Esophagus muscularis mucosa (tissue), 4 donors: ENCODE measurements around the gene RAB34. TPM values are rescaled to one million over a fixed set of nuclear protein-coding genes. Genes with fewer than 3 reads are reported as not detected.

Source experiments
- DNase-seq: peaks from one replicate; pipeline ENCODE4 v3.0.0-alpha.2; 2017; ENCODE audit errors: extremely low spot score
- H3K27ac ChIP-seq, 4 donors: fragments of 200-600 bp; sonication (generic); replicated peaks in 1 of 4; 1 replicate in 3 of 4; 2 replicates in 1 of 4; pipeline ENCODE4 v1.5.1; 2016 to 2019; ENCODE audit warnings: mild to moderate bottlenecking in 1 of 4
- H3K27me3 ChIP-seq, 4 donors: fragments of 200-600 bp; sonication (generic); one replicate each; pipeline versions ENCODE4 v1.5.1 to v1.6.0; 2016 to 2019
- H3K36me3 ChIP-seq, 4 donors: fragments of 200-600 bp; sonication (generic); one replicate each; pipeline ENCODE4 v1.5.1; 2016 to 2019
- H3K4me1 ChIP-seq, 4 donors: fragments of 200-600 bp; sonication (generic); one replicate each; pipeline ENCODE4 v1.5.1; 2016 to 2019
- H3K4me3 ChIP-seq, 4 donors: fragments of 200-600 bp; sonication (generic); 1 replicate in 2 of 4; 2 replicates in 2 of 4; pipeline ENCODE4 v1.5.1; 2016 to 2019; ENCODE audit warnings: mild to moderate bottlenecking in 4 of 4, moderate library complexity in 1 of 4
- H3K9me3 ChIP-seq, 4 donors: fragments of 200-600 bp; sonication (generic); 1 replicate in 3 of 4; 2 replicates in 1 of 4; pipeline ENCODE4 v1.5.1; 2016 to 2019
- CTCF ChIP-seq, 3 experiments: fragments of 200-600 bp in 2 of 3; fragments of 450-650 bp in 1 of 3; sonication (generic) in 2 of 3; IDR thresholded peaks; one replicate each; pipeline ENCODE4 v1.5.1; 2017 to 2019; ENCODE audit warnings: antibody characterized with exemption in 3 of 3, mild to moderate bottlenecking in 2 of 3, moderate library complexity in 1 of 3
- EP300 ChIP-seq: sonication (generic); formaldehyde crosslinking; IDR thresholded peaks from one replicate; pipeline ENCODE4 v1.6.1; 2017; ENCODE audit warnings: antibody characterized with exemption
- POLR2A ChIP-seq: fragments of 450-650 bp; IDR thresholded peaks from one replicate; pipeline ENCODE4 v1.6.1; 2017; ENCODE audit warnings: antibody characterized with exemption, moderate library complexity, mild to moderate bottlenecking, low read depth
- POLR2AphosphoS5 ChIP-seq, 2 donors: sonication (generic); formaldehyde crosslinking; IDR thresholded peaks; one replicate each; pipeline ENCODE4 v1.6.1; 2017; ENCODE audit warnings: antibody characterized with exemption in 2 of 2
- WGBS: methylation state at CpG from one replicate; pipeline ENCODE4 v1.1.5; 2018; 5-methylcytosine and 5-hydroxymethylcytosine counted together
- intact Hi-C: fragments of 100-400 bp; cut with DNase I; formaldehyde crosslinking; loops from one replicate; pipeline ENCODE4 v1.15.1; 2023
- total RNA-seq, 4 donors: library from RNA; depleted of rRNA; stranded (reverse); fragments of >200 nt; gene quantifications; one replicate each; pipeline versions ENCODE4 v1.1.0 to v1.2.1, GENCODE V29; 2016

Gene RAB34
- total RNA-seq, 4 donors from 2014 or later: 147 to 216 (median 202) TPM

GRCh38 chr17:28684963-28685362, 32.7 kb downstream of the RAB34 start:
- Histone ChIP-seq H3K4me3 (no peak overlapping the region), H3K27ac (no peak overlapping the region), H3K4me1 (no peaks in the 10 kb centered on the region), H3K36me3 (peaks cover 100% of the 10 kb centered on the region in 4 donors), H3K27me3 (no peaks in the 10 kb centered on the region), H3K9me3 (no peaks in the 10 kb centered on the region)
- 50% methylated on average over 3 of the region's 3 CpGs for WGBS
- TF ChIP-seq CTCF (IDR thresholded peaks at IDR 0.05): no peak
- no peak for TF ChIP-seq EP300
- intact Hi-C loops: no loop called here
- DNase-seq: no peak

DNA sequence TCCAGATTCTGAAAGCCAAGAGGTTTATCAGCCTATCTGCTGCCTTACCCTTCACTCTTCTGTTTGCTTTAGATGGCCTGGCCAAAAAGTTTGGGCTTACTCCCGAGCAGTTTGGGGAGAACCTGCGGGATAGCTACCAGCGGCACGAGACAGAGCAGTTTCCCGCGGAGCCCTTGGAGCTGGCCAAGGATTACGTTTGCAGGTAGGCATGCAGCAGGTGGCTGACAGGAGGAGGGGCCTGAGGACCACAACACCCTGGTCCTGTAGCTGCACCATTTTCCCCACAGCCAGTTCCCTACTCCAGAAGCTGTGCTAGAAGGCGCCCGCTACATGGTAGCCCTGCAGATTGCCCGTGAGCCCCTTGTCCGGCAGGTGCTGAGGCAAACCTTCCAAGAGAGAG, 35.0 kb downstream of the RAB34 start:
- Histone ChIP-seq H3K9me3 (no peaks in the 10 kb centered on the region), H3K36me3 (peaks cover 100% of the 10 kb centered on the region in 4 donors)
- 98% methylated on average over 7 of the region's 11 CpGs for WGBS

DNA sequence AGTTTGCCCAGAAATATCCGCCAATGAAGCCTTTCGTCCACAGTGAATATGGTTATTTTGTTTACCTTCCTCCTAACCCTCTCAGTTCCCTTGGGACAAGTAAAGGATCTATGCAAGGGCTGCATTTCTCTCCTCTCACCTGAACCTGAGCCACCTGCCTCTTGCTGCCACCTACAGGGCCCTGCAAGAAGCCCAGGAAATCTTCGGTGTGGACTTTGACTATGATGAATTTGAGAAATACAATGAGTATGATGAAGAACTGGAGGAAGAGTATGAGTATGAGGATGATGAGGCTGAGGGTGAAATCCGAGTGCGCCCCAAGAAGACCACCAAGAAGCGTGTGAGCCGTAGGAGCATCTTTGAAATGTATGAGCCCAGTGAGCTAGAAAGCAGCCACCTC, 41.7 kb downstream of the RAB34 start:
- H3K27ac ChIP-seq: no peak overlapping the region
- H3K4me3 ChIP-seq: no peak overlapping the region
- intact Hi-C loops: no loop called here
- TF ChIP-seq CTCF (IDR thresholded peaks at IDR 0.05) (no peak), POLR2A (no peak), EP300 (no peak), POLR2AphosphoS5 (IDR thresholded peaks at IDR 0.05) (no peak)
- H3K27me3 ChIP-seq: no peaks in the 10 kb centered on the region
- WGBS: 82% methylated on average over 7 of the region's 7 CpGs
- no peak for DNase-seq
- no peaks in the 10 kb centered on the region for H3K9me3 ChIP-seq
- peaks cover 98 to 100% (median 100%) of the 10 kb centered on the region in 4 donors for H3K36me3 ChIP-seq
- H3K4me1 ChIP-seq: no peaks in the 10 kb centered on the region

More for the DNA sequence above, 35.0 kb downstream of the RAB34 start:
- no peak for DNase-seq
- no peaks in the 10 kb centered on the region for H3K4me1 ChIP-seq
- intact Hi-C loops: no loop called here
- TF ChIP-seq POLR2AphosphoS5 (IDR thresholded peaks at IDR 0.05) (no peak), CTCF (IDR thresholded peaks at IDR 0.05) (no peak), EP300 (no peak)
- no peak overlapping the region for H3K27ac ChIP-seq
- no peaks in the 10 kb centered on the region for H3K27me3 ChIP-seq
- no peak overlapping the region for H3K4me3 ChIP-seq

DNA sequence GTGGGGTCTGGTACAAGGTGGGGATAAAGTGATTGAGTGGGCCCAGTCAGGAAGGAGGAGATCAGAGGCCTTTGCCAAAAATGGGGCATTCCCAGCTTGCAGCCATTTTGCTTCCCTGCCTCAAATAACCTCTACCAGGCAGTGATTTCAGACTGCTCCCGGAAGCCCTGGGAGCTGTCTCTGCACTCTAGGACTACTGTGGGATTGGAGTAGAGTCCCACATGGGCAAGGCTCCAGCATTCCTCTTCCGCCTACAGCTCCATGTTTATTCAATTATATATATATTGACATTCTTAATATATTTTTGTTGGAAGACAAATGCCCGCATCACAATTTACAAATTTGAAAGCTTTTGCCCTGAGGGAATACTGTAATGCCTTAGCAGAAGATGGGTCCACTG, 42.2 kb downstream of the RAB34 start:
- no peaks in the 10 kb centered on the region for H3K4me1 ChIP-seq
- 62% methylated on average over 3 of the region's 3 CpGs for WGBS

More for the DNA sequence above, 42.2 kb downstream of the RAB34 start:
- no peaks in the 10 kb centered on the region for H3K27me3 ChIP-seq
- DNase-seq: no peak
- no peak overlapping the region for H3K27ac ChIP-seq
- TF ChIP-seq POLR2AphosphoS5 (IDR thresholded peaks at IDR 0.05) (no peak), CTCF (IDR thresholded peaks at IDR 0.05) (no peak), POLR2A (no peak), EP300 (no peak)
- no peaks in the 10 kb centered on the region for H3K9me3 ChIP-seq
- intact Hi-C loops: no loop called here
- H3K36me3 ChIP-seq: peaks cover 97 to 100% (median 100%) of the 10 kb centered on the region in 4 donors
- no peak overlapping the region for H3K4me3 ChIP-seq
